T-helper 17 cell (primary cell): Measurements from ENCODE around the gene GPX3. TPM values are rescaled to one million over a fixed set of nuclear protein-coding genes. Genes with fewer than 3 reads are reported as not detected.

Experiments
- ATAC-seq: fragments of 150-1000 bp; cut with Tn5 transposase; 2 replicates; pipeline ENCODE4 v1.10.0; 2021; ENCODE audit warnings: mild to moderate bottlenecking, moderate library complexity
- DNase-seq, 3 donors: peaks; one replicate each; pipeline versions ENCODE4 v3.0.0 to v3.0.0-alpha.2; 2020 to 2021
- H3K9me3 ChIP-seq: one replicate; pipeline ENCODE4 v1.7.0; 2013; ENCODE audit warnings: low read length, mild to moderate bottlenecking; ENCODE audit not compliant: control insufficient read depth, poor library complexity, severe bottlenecking
- H3K27ac Mint-ChIP-seq: one replicate; pipeline ENCODE4 v1.8.0; 2022; ENCODE audit warnings: mild to moderate bottlenecking, moderate library complexity, mixed read lengths
- H3K27me3 Mint-ChIP-seq: one replicate; pipeline ENCODE4 v1.8.0; 2022; ENCODE audit warnings: mixed read lengths
- H3K36me3 Mint-ChIP-seq: one replicate; pipeline ENCODE4 v1.8.0; 2022; ENCODE audit warnings: low read depth, mixed read lengths
- H3K4me1 Mint-ChIP-seq: one replicate; pipeline ENCODE4 v1.8.0; 2022; ENCODE audit warnings: mild to moderate bottlenecking, mixed read lengths
- H3K4me3 Mint-ChIP-seq: one replicate; pipeline ENCODE4 v1.8.0; 2022; ENCODE audit warnings: mild to moderate bottlenecking, moderate library complexity, mixed read lengths
- total RNA-seq, 4 donors: library from RNA in 2 of 4; stranded (reverse) in 2 of 4; gene quantifications; one replicate each; pipeline ENCODE4 v1.2.3 and lab custom pipeline; 2022 to 2026

The GPX3 gene
- total RNA-seq, 2 donors from 2014 or later, result 0.22 TPM; not detected in 1

GRCh38 chr5:151030056-151030336, 9.6 kb downstream of the GPX3 start:
- H3K4me1 Mint-ChIP-seq, result peaks cover 9% of the 10 kb centered on the region
- no peak overlapping the region for H3K4me3 Mint-ChIP-seq
- no peaks in the 10 kb centered on the region for H3K27me3 Mint-ChIP-seq
- DNase-seq, result no peak
- no peak overlapping the region for H3K27ac Mint-ChIP-seq
- H3K9me3 ChIP-seq, result no peaks in the 10 kb centered on the region
- peaks cover 21% of the 10 kb centered on the region for H3K36me3 Mint-ChIP-seq
- ATAC-seq, result no peak

- Mint-ChIP-seq H3K36me3 (peaks cover 21% of the 10 kb centered on the region), H3K27ac (no peak overlapping the region), H3K4me1 (peaks cover 9% of the 10 kb centered on the region), H3K4me3 (no peak overlapping the region), H3K27me3 (no peaks in the 10 kb centered on the region)
- ATAC-seq (no peak), DNase-seq (no peak)
- no peaks in the 10 kb centered on the region for H3K9me3 ChIP-seq
Observed at GRCh38 chr5:151030379-151030778, 10.0 kb downstream of the GPX3 start.

GRCh38 chr5:151031554-151031953, 11.2 kb downstream of the GPX3 start:
- ATAC-seq, result no peak
- Mint-ChIP-seq H3K27ac (peak overlapping the region; percentile 59), H3K4me1 (peaks cover 9% of the 10 kb centered on the region), H3K36me3 (peaks cover 24% of the 10 kb centered on the region), H3K27me3 (no peaks in the 10 kb centered on the region), H3K4me3 (no peak overlapping the region)
- no peak for DNase-seq
- no peaks in the 10 kb centered on the region for H3K9me3 ChIP-seq

GRCh38 chr5:151033217-151033934, 13.0 kb downstream of the GPX3 start:
- H3K27me3 Mint-ChIP-seq, result no peaks in the 10 kb centered on the region
- no peak overlapping the region for H3K27ac Mint-ChIP-seq
- no peak overlapping the region for H3K4me3 Mint-ChIP-seq
- peaks cover 25% of the 10 kb centered on the region for H3K36me3 Mint-ChIP-seq
- no peaks in the 10 kb centered on the region for H3K9me3 ChIP-seq
- ATAC-seq (no peak), DNase-seq (no peak)
- peaks cover 9% of the 10 kb centered on the region for H3K4me1 Mint-ChIP-seq

GRCh38 chr5:151034422-151035379, 14.3 kb downstream of the GPX3 start:
- Mint-ChIP-seq H3K4me3 (no peak overlapping the region), H3K27me3 (no peaks in the 10 kb centered on the region), H3K4me1 (peaks cover 9% of the 10 kb centered on the region), H3K36me3 (peaks cover 24% of the 10 kb centered on the region), H3K27ac (peak overlapping the region; percentile 72)
- ATAC-seq (no peak), DNase-seq (no peak)
- no peaks in the 10 kb centered on the region for H3K9me3 ChIP-seq

- peaks cover 9% of the 10 kb centered on the region for H3K4me1 Mint-ChIP-seq
- peaks cover 22% of the 10 kb centered on the region for H3K36me3 Mint-ChIP-seq
- H3K27me3 Mint-ChIP-seq, result no peaks in the 10 kb centered on the region
- ATAC-seq (no peak), DNase-seq (no peak)
- H3K4me3 Mint-ChIP-seq, result no peak overlapping the region
- no peak overlapping the region for H3K27ac Mint-ChIP-seq
- no peaks in the 10 kb centered on the region for H3K9me3 ChIP-seq
Observed at GRCh38 chr5:151036556-151036955, 16.2 kb downstream of the GPX3 start.

GRCh38 chr5:151037561-151038411, 17.4 kb downstream of the GPX3 start:
- ATAC-seq, result no peak
- no peak for DNase-seq
- Mint-ChIP-seq H3K27me3 (no peaks in the 10 kb centered on the region), H3K4me1 (peaks cover 7% of the 10 kb centered on the region), H3K27ac (peak overlapping the region; percentile 86), H3K36me3 (peaks cover 19% of the 10 kb centered on the region), H3K4me3 (no peak overlapping the region)
- no peaks in the 10 kb centered on the region for H3K9me3 ChIP-seq

- H3K9me3 ChIP-seq, result no peaks in the 10 kb centered on the region
- Mint-ChIP-seq H3K27ac (peak overlapping the region; percentile 86), H3K4me1 (peaks cover 7% of the 10 kb centered on the region), H3K27me3 (no peaks in the 10 kb centered on the region), H3K36me3 (peaks cover 19% of the 10 kb centered on the region), H3K4me3 (peak overlapping the region; percentile 50)
- ATAC-seq (no peak), DNase-seq (no peak)
Observed at GRCh38 chr5:151038412-151038745, 18.0 kb downstream of the GPX3 start.

- ATAC-seq (no peak), DNase-seq (no peak)
- peaks cover 18% of the 10 kb centered on the region for H3K36me3 Mint-ChIP-seq
- H3K9me3 ChIP-seq, result no peaks in the 10 kb centered on the region
- H3K4me1 Mint-ChIP-seq, result peaks cover 5% of the 10 kb centered on the region
- H3K27me3 Mint-ChIP-seq, result no peaks in the 10 kb centered on the region
- peak overlapping the region; percentile 50 for H3K4me3 Mint-ChIP-seq
- peak overlapping the region; percentile 86 for H3K27ac Mint-ChIP-seq
Observed at GRCh38 chr5:151038801-151039238, 18.4 kb downstream of the GPX3 start.

GRCh38 chr5:151039665-151040064, 19.3 kb downstream of the GPX3 start:
- no peak for ATAC-seq
- H3K27ac Mint-ChIP-seq, result no peak overlapping the region
- H3K4me3 Mint-ChIP-seq, result no peak overlapping the region
- H3K4me1 Mint-ChIP-seq, result no peaks in the 10 kb centered on the region
- no peaks in the 10 kb centered on the region for H3K27me3 Mint-ChIP-seq
- no peak for DNase-seq
- no peaks in the 10 kb centered on the region for H3K9me3 ChIP-seq
- H3K36me3 Mint-ChIP-seq, result peaks cover 11% of the 10 kb centered on the region

- ATAC-seq, result no peak
- Mint-ChIP-seq H3K27me3 (no peaks in the 10 kb centered on the region), H3K27ac (no peak overlapping the region)
Observed at GRCh38 chr5:151040211-151040747, 19.9 kb downstream of the GPX3 start.

GRCh38 chr5:151041577-151042268, 21.3 kb downstream of the GPX3 start:
- DNase-seq, result no peak
- no peak for ATAC-seq
- H3K9me3 ChIP-seq, result no peaks in the 10 kb centered on the region
- Mint-ChIP-seq H3K27ac (peak overlapping the region; percentile 79), H3K36me3 (peaks cover 12% of the 10 kb centered on the region), H3K4me3 (no peak overlapping the region), H3K4me1 (peaks cover 5% of the 10 kb centered on the region), H3K27me3 (no peaks in the 10 kb centered on the region)

More at GRCh38 chr5:151040211-151040747, 19.9 kb downstream of the GPX3 start:
- peaks cover 11% of the 10 kb centered on the region for H3K36me3 Mint-ChIP-seq
- H3K4me1 Mint-ChIP-seq, result no peaks in the 10 kb centered on the region
- H3K9me3 ChIP-seq, result no peaks in the 10 kb centered on the region
- no peak for DNase-seq
- H3K4me3 Mint-ChIP-seq, result no peak overlapping the region
